GM18868 (cell line): ENCODE data around the gene PLEKHM2.

Experiments
- ATAC-seq: cut with Tn5 transposase; IDR thresholded peaks from one replicate; pipeline ENCODE4 v1.9.1; 2021; ENCODE audit warnings: mild to moderate bottlenecking, moderate library complexity; ENCODE audit not compliant: unreplicated experiment

Gene PLEKHM2

DNA sequence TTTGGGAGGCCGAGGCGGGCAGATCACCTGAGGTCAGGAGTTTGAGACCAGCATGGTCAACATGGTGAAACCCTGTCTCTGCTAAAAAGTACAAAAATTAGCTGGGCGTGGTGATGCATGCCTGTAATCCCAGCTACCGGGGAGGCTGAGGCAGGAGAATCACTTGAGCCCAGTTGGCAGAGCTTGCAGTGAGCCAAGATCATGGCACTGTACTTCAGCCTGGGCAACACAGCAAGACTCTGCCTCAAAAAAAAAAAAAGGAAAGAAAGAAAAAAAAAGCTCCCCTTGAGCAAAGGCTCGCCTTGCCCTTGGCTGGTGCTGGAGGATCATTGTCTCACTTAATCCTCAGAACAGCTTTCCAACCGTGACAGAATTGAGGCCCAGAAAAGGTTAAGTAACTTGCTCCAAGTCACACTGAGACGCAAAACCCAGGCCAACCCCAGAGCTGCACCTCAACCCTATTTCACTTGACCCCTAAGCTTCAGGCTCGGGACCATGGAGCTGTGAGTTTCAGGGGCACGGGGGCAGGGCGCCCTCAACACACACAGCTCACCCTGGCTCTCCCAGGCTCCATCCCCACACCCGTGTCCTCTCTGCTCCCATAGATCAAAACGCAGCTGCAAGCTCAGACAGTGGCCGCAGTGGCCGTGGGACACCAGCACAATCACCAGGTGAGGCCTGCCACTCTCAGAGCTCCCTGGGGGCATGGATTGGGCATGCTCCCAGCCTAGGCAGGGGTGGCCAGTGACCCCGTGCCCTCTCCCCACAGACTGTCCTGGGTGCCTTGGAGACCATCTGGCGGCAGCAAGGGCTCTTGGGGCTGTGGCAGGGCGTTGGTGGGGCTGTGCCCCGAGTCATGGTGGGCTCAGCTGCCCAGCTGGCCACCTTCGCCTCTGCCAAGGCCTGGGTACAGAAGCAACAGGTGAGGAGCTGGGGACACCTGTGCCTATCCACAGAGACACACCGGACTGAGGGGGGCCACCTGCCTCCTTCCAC lies 53.5 kb downstream of the PLEKHM2 start:
- no peak for ATAC-seq

DNA sequence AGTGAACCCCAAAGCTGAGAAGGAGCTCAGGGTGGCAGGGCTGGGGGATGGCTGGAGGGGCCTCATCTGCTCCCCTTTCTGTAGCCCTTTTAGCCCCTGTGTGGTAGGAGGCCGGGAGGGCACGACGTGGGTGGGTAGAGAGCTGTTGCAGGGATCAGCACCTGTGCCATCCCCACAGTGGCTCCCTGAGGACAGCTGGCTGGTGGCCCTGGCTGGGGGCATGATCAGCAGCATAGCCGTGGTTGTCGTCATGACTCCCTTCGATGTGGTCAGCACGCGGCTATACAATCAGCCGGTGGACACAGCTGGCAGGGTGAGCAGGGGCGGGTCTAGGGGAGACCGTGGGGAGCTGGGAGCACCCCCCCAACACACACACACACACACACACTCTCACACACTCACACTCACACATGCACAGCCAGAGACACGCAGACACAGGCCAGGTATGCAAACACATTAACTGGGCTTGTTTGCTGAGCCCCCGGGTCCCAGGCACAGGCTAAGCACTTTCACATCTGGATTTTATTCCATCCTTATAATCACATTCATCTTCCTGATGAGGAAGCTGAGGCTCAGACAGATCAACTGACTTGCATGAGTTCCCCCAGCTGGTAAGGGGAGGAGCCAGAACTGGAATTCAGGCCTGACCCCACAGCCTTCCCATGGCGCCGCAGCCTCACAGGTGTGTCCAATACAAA lies 54.4 kb downstream of the PLEKHM2 start:
- ATAC-seq = no peak

DNA sequence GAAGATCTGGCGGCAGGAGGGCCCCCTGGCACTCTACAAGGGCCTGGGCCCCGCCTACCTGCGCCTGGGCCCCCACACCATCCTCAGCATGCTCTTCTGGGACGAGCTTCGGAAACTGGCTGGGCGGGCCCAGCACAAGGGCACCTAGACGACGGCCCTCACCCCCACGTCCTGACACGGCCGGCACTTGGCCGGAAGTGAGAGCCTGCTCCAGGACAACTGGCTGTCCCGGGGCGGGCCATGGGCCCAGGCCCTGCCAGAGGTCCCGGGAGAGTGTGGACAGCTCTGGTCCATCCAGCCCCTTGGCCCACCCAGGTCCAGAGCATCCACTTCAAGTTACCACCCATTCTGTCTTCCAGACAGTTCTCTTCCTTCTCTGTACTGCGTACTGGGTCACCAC lies 55.1 kb downstream of the PLEKHM2 start:
- no peak for ATAC-seq

DNA sequence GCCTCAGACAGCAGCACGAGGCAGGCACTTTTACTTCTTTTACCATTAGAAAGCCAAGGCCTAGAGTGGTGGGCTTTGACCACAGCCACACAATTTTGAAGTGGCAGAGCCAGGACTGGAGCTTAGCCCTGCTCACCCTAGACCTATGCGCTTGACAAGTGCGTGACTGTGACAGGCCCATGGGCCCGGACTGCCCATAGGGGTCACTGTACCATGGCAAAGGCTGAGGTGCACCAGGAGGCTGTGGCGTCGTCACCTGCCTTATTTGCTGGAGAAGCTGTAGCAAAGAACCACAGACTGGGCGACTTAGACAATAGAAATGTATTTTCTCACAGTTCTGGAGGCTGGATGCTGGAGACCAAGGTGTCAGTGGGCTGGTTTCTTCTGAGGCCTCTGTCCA lies 55.6 kb downstream of the PLEKHM2 start:
- no peak for ATAC-seq

DNA sequence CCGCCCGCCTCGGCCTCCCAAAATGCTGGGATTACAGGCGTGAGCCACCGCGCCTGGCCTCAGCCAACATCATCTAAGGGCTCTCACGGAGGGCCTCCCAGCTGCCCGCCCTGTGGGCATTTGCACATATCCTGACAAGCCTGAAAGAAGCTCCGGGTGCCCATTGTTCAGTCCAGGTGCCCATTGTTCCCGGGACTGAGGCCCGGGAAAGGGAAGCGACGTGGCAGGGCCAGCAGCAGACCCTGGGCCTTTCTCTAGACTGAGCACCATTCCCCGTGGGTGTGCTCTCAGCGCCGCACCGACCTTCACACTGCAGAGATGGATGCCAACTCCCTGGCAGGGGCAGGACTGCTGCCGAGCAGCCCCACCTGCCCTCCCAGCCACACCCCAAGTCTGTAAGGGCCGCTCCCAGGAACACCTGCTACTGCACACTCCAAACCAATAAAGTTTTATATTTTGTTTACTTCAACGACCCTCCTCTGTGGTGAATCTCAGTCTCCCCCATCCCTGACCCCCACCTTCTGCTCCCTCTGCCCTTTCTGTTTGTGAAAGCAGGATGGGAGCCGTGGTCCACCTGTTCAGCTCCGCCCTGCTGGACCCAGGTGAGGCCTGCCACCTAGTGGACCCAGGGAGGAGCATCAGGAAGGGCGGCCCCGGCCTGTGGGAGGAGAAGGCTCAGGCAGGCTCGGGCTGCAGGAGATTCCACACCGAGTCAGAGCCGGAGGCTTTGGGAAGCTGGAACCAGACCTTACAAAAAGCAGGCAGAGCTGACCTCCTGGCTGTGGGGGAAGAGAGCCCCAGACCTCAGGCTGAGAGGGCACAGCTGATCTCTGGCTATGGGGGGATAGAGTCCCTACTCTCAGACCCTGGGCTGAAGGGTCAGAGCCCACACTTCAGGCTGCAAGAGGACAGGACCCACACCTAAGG lies 57.1 kb downstream of the PLEKHM2 start:
- ATAC-seq = no peak

DNA sequence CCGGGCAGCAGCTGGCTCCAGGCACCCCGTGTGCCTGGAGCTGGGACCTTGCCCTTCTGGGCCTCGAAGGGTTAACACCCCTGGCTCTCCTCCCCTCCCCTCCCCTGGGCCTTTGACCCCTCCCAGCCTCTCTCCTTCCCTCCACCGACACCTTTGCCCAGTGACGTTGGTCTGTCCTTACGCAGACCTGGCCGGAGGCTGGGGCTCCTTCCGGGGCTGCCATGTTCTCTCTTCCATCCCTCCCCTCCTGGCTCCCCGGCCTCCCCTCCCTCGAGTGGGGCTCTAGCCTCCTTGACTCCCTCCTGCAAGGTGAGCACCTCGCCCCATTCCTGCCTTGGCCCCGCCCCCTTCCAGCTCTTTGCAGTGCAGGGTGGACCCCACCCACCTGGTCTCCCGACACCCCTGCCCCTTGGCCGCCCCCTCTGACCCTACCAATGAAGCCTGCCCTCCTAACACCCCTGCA lies 58.2 kb downstream of the PLEKHM2 start, which contains the start of gene TMEM82:
Gene TMEM82, plus strand, starts transcription at position 161 of the 463 bp plus-strand sequence. Its CDS starts 61 bp downstream, at position 222.
- no peak for ATAC-seq

DNA sequence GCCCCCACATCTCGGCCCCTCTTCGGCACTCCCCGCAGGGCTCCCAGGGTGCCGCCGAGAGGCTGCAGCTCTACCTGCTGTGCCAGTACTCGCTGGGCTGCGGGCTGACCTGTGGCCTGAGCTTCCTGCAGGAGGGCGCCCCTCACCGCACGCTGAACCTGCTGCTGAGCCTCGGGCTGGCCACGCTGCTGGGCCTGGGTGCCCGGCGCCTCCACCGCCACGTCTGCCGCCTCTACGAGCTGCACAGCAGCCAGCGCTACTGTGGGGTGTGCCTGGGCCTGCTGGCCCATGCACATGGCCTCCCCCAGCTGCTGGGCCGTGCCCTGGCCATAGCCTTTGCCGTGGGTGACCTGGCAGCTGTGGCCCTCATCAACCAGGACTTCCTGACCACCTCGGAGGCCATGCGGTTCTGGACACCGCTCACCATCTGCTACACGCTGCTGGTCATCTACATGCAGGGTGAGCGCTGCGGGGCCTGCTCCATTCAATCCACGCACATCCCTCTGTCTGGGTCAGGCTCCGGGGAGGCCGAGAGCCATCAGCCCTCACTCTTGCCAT lies 60.1 kb downstream of the PLEKHM2 start:
- ATAC-seq = no peak

DNA sequence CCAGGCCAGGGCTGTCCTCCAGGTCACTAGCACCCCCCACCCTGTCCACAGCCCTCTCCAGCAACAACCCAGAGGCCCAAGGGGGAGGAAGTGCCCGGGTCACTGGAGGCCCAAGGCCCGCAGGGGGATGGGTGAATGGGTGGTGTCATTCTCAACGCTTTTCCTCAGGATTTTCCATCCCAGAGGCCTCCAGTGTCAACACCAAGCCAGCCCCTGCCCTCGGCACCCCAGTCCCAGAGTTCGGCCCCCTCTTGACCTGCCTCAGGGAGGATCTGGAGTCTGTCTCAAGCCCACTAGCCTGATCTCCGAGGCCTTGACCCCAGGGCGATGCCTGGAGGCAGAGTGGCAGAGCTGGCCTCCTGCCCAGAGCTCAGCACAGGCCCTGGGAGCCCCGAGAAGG lies 63.3 kb downstream of the PLEKHM2 start:
- no peak for ATAC-seq

DNA sequence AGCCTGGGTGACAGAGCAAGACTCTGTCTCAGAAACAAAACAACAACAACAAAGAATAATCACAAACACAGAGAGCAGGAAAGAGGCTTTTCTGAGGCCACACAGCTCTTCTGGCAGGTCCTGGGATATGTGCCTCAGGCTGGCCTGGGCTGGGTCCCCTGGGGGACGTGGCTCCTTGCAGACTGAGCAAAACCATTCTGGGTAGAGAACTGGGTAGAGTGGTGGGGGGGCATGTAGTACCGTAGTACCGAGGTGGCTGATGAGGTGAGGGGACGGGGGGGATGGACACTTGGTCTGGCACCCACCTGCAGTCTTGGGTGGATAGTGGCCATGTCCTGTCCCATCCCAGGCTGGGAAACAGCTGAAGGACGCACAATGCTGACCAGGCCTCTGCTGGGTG lies 64.1 kb downstream of the PLEKHM2 start:
- ATAC-seq = no peak

DNA sequence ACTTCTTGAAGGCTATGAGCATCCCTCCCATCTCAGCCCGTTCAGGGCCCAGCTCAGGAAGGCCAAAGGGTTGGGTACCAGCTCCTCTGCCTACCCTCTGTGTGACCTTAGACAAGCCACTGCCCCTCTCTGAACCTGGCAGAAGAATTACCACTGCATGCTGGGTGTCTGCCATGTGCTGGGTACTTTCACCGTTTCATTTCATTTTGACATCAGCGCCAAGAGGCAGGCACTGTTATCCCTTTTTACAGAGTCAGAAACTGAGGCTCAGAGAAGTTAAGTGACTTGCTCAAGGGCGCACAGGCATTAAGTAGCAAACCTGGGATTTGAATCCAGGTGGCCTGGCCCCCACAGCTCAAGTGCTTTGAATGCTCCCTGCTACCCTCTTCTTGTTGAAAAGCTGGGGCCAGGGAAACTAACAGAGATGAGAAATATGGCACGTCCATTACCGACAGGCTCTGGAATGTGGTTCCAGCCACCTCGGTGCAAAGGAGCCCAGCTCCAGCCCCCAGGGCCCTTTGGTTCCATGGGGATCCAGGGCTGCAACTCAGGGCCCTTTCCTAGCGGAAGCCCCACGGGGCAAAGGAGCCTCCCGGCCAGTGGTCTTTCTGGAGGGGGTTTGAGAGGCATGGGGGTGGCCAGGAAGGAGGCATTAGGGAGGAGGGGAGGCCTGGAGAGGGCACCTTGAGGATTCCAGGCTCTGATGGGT lies 64.7 kb downstream of the PLEKHM2 start:
- no peak for ATAC-seq

DNA sequence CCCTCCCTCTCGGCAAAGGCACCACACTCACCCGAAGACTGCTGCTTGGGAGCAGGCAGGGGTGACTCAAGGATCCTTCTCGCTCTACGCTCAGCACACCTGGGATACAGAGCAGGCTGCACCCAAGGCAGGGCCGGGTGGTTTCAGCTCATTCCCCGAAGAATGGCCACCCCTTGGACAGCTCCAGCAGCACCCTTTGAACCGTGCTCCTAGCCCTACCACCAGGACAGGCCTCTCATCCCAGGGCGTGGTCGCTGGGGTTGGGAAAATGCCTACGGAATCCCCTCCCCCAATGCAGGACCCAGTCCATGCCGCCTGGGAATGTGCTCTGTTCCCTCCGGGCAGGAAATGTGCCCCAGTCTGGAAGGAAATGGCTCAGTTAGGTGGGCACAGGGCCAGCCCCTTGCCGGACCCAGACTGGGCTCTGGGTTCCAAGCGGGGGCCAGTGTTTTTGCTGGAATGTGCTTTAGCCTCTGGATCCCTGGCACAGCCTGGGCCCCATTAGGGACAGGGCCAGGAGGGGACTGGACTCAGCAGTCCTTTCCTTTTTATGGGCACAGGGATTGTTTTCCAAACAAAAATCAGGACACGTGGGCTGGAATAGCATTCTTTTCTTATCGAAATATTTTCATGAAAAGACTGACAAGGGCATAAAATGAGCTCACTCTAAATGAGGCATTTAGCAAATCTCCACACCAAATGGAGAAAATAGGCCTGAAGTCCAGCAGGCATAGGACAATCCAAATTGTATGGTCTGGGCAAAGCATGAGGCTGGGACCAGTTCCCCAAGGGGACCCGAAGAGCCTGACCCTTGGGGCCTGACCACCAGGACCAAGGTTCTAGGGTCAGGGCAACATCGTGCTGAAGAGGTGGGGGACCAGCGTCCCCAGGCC lies 65.5 kb downstream of the PLEKHM2 start:
- no peak for ATAC-seq

DNA sequence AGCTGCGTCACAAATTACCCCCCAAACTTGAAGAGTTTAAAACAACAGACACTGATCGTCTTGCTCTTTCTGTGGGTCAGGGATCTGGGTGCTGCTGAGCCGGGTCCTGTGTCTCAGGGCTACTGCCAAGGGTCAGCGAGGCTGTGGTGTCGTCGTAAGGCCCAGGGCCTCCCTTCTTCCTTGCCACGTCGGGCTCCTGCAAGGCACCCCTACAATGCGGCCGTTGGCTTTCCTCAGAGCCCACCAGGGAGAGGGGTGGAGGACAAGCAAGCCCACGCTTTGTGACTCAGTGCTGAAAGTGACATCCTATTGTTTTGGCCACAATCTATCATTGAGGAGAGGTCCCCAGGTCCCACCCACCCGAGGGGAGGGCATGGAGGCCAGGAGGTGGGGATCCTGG lies 66.8 kb downstream of the PLEKHM2 start:
- no peak for ATAC-seq

DNA sequence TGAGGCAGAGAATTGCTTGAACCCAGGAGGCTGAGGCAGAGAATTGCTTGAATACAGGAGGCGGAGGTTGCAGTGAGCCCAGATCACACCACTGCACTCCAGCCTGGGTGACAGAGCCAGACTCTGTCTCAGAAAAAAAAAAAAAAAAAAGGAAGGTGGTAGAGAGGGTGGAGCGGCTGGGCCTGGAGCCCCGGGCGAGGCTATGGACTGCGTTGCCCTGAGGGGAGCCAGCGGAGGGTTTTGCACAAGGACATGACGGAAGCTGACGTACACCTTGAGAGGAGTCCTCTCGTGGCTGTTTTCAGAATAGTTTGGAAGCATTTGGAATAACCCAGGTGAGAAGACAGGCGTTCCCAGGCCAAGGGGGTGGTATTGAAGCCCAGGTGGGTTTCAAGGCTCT lies 67.6 kb downstream of the PLEKHM2 start:
- ATAC-seq = no peak

DNA sequence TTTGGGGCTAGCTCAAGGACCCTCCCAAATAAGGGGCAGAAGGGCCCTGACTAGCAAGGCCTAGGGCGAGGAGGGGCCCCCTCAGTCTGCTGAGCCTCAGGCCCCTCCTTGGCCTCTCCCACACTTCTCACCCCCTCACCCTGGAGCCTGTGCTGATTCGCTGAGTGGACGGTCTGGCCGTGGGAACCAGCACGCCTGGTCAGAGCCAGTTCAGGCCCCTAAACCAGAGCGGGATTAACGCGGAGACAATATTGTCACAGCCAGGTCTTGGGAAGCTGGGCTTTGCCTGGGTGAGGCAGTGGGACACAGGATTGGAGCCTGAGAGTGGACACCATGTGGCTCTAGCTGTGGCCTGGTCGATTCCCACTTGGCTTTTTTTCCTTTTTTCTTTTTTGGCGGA lies 69.7 kb downstream of the PLEKHM2 start:
- ATAC-seq = no peak

DNA sequence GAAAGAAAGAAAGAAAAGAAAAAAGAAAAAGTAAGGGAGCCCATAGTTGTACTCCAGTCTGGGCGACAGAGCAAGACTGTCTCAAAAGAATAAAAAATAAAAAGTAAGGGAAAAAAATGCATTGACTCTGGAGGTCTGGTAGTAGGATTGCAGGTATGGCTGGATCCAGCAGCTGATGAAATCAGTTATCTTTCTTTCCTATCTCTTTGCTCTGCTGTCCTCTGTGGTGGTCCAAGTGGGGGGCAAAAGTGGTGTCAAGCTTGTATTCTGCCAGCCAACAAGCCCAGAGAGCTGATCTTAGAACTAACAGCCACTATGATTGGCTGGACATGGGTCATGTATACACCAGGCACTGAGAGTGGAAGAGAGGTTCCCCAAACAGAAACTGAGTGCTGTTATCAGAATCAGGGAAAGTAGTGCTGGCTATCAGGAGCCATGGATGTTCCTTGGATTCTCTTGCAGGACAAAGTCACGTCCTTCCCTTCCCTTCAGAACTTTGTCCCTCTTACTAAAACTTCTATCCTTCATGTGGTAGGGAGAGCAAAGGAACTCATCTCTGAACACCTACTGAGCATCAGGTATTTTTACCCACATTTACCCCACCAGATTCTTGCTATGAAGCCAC lies 71.0 kb downstream of the PLEKHM2 start:
- no peak for ATAC-seq

DNA sequence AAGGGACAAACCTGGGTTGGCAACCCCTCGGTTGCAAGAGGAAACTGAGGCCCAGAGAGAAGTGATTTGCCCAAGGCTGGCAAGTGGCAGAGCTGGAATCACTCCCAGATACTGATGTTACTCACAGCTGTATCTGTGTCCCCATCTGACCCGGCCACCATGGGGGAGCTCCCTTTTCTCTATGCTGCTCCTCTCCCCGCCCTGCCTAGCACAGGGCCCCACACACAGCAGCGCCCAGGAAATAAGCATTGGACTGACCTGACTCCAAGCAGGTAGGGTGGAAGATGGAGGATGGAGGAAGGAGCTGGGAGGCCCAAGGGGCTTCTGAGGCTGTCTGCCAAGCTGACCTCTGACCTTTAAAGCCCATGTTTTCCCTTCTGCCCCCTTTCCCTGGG lies 71.5 kb downstream of the PLEKHM2 start:
- ATAC-seq = no peak

DNA sequence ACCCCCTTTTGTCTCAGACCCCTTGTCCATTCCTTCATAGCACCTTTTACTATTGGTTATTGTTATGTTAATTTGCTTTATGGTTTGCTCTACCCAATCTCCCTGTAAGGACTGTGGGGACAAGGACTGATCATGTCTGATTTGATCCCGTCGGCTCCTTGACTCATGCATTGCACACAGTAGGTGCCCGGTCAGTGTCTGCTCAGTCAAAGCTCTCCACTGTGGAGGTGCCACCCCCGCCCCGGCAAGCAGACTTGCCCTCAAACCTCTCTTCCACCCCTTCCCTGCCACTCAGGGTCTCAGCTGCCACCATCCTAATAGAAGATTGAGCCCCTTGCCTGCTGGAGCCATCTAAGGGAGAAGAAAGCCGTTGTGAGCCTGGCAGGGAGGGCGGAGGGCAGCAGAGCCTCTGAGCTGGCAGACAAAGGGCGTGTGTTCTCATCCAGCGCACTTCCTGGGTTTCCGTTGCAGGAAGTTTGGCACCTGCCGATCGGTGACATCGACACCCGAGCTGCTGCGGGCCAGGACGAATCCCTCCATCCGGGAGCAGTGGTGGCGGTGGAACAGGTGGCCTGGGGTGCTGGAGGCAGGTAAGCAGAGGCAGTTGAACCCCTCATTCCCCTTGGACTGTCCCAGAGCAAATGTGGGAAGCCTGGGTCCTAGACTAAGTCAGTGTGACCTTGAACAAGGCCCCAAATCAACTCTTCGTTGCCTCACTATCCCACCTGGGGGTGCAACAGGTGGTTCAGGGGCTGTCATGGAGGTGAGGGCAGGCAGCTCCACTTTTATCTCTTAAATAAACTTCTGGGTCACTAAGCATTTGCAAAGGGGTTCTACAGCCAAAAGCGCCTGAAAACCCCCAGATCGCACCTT lies 72.3 kb downstream of the PLEKHM2 start:
- no peak for ATAC-seq
